ENCODE results near the gene EHMT2.
A peak's percentile ranks its signal among the peaks of the same experiment; 100 is the strongest.

Gene EHMT2

GRCh38 chr6:31903957-31904356, 6.5 kb upstream of the EHMT2 start:
- no peaks in the 10 kb centered on the region for H3K79me2 ChIP-seq (ENCODE audit: low read length)
- H4K20me1 ChIP-seq (ENCODE audit: insufficient read depth, low read length) = no peaks in the 10 kb centered on the region
- H3K9ac ChIP-seq (ENCODE audit: low read length) = no peak overlapping the region
- no peak for TF ChIP-seq CTCF (IDR thresholded peaks at IDR 0.05; ENCODE audit: low read depth, low read length)
- TF ChIP-seq EZH2phosphoT487 (IDR thresholded peaks at IDR 0.05; ENCODE audit: low read depth) = no peak
- H3K4me3 ChIP-seq (ENCODE audit: low read length) = no peak overlapping the region
- no peaks in the 10 kb centered on the region for H3K9me3 ChIP-seq (ENCODE audit: insufficient read depth, low read length)
- H3K4me2 ChIP-seq (ENCODE audit: low read length) = no peak overlapping the region
- no peak overlapping the region for H2AFZ ChIP-seq (ENCODE audit: low read depth, low read length)
- H3K4me1 ChIP-seq (ENCODE audit: low read length) = peaks cover 26% of the 10 kb centered on the region
- H3K27me3 ChIP-seq (ENCODE audit: low read depth, low read length) = peaks cover 9% of the 10 kb centered on the region; the same call in 1 of the 2 replicates
- no peaks in the 10 kb centered on the region for H3K36me3 ChIP-seq (replicated peaks; ENCODE audit: low read depth, low read length)
- no peak overlapping the region for H3K27ac ChIP-seq (ENCODE audit: low read length)

GRCh38 chr6:31901953-31902643, 4.6 kb upstream of the EHMT2 start, which contains the start of gene ZBTB12:
Gene ZBTB12 (minus strand): TSS chr6:31902086. CDS start chr6:31901305, 781 bp downstream.
- no peak for TF ChIP-seq CTCF (IDR thresholded peaks at IDR 0.05; ENCODE audit: low read depth, low read length)
- no peak for TF ChIP-seq EZH2phosphoT487 (IDR thresholded peaks at IDR 0.05; ENCODE audit: low read depth)

GRCh38 chr6:31901415-31901952, 4.0 kb upstream of the EHMT2 start:
- peak overlapping the region; percentile 60 for H3K9ac ChIP-seq (ENCODE audit: low read length)
- H3K27me3 ChIP-seq (ENCODE audit: low read depth, low read length) = peaks cover 8% of the 10 kb centered on the region; the same call in 1 of the 2 replicates
- H3K36me3 ChIP-seq (replicated peaks; ENCODE audit: low read depth, low read length) = no peaks in the 10 kb centered on the region
- H3K4me3 ChIP-seq (ENCODE audit: low read length) = peak overlapping the region; percentile 87
- H3K4me1 ChIP-seq (ENCODE audit: low read length) = peaks cover 28% of the 10 kb centered on the region
- no peaks in the 10 kb centered on the region for H3K9me3 ChIP-seq (ENCODE audit: insufficient read depth, low read length)
- H3K79me2 ChIP-seq (ENCODE audit: low read length) = peaks cover 20% of the 10 kb centered on the region
- peaks cover 3% of the 10 kb centered on the region; the same call in 1 of the 2 replicates for H4K20me1 ChIP-seq (ENCODE audit: insufficient read depth, low read length)
- H2AFZ ChIP-seq (ENCODE audit: low read depth, low read length) = no peak overlapping the region
- H3K27ac ChIP-seq (ENCODE audit: low read length) = peak overlapping the region; percentile 39
- no peak for TF ChIP-seq EZH2phosphoT487 (IDR thresholded peaks at IDR 0.05; ENCODE audit: low read depth)
- TF ChIP-seq CTCF (IDR thresholded peaks at IDR 0.05; ENCODE audit: low read depth, low read length) = no peak
- peak overlapping the region; percentile 84 for H3K4me2 ChIP-seq (ENCODE audit: low read length)

More at GRCh38 chr6:31901953-31902643, 4.6 kb upstream of the EHMT2 start, which contains the start of gene ZBTB12:
- Histone ChIP-seq H3K27me3 (ENCODE audit: low read depth, low read length) (peaks cover 9% of the 10 kb centered on the region; the same call in 1 of the 2 replicates), H2AFZ (ENCODE audit: low read depth, low read length) (peak within 1 kb of the TSS; percentile 9; the same call in 1 of the 2 replicates), H3K79me2 (ENCODE audit: low read length) (peaks cover 14% of the 10 kb centered on the region), H3K4me3 (ENCODE audit: low read length) (peak within 1 kb of the TSS; percentile 87), H3K36me3 (replicated peaks; ENCODE audit: low read depth, low read length) (no peaks in the 10 kb centered on the region), H3K4me2 (ENCODE audit: low read length) (peak within 1 kb of the TSS; percentile 84), H3K9ac (ENCODE audit: low read length) (peak within 1 kb of the TSS; percentile 60), H3K27ac (ENCODE audit: low read length) (peak within 1 kb of the TSS; percentile 39), H3K4me1 (ENCODE audit: low read length) (peaks cover 26% of the 10 kb centered on the region), H4K20me1 (ENCODE audit: insufficient read depth, low read length) (peaks cover 3% of the 10 kb centered on the region; the same call in 1 of the 2 replicates), H3K9me3 (ENCODE audit: insufficient read depth, low read length) (no peaks in the 10 kb centered on the region)

GRCh38 chr6:31900917-31901414, 3.5 kb upstream of the EHMT2 start:
- H3K79me2 ChIP-seq (ENCODE audit: low read length) = peaks cover 23% of the 10 kb centered on the region

More at GRCh38 chr6:31900917-31901414, 3.5 kb upstream of the EHMT2 start:
- Histone ChIP-seq H2AFZ (ENCODE audit: low read depth, low read length) (no peak overlapping the region), H4K20me1 (ENCODE audit: insufficient read depth, low read length) (peaks cover 3% of the 10 kb centered on the region; the same call in 1 of the 2 replicates), H3K4me3 (ENCODE audit: low read length) (peak overlapping the region; percentile 87), H3K9me3 (ENCODE audit: insufficient read depth, low read length) (no peaks in the 10 kb centered on the region), H3K9ac (ENCODE audit: low read length) (peak overlapping the region; percentile 60), H3K4me2 (ENCODE audit: low read length) (peak overlapping the region; percentile 84), H3K27ac (ENCODE audit: low read length) (no peak overlapping the region), H3K36me3 (replicated peaks; ENCODE audit: low read depth, low read length) (no peaks in the 10 kb centered on the region), H3K27me3 (ENCODE audit: low read depth, low read length) (0 out of 2 replicates have a peak, but pooled peaks cover 4% of the 10 kb centered on the region), H3K4me1 (ENCODE audit: low read length) (peaks cover 30% of the 10 kb centered on the region)
- TF ChIP-seq CTCF (IDR thresholded peaks at IDR 0.05; ENCODE audit: low read depth, low read length) = no peak

Measured in OCI-LY3 (cell line).